A673 (cell line): ENCODE measurements around the gene CRB1.

Experiments
- CTCF ChIP-seq: fragments of 300-800, 200-600 bp; sonication (generic); conservative IDR thresholded peaks from 2 replicates; pipeline ENCODE4 v1.5.1; 2017; ENCODE audit warnings: low read depth, mild to moderate bottlenecking, antibody characterized with exemption, low read length, moderate library complexity, mixed read lengths
- EZH2 ChIP-seq: fragments of 200-600 bp; sonication (generic); IDR thresholded peaks from 2 replicates; pipeline ENCODE4 v1.6.1; 2017; ENCODE audit warnings: borderline replicate concordance, low read depth, mild to moderate bottlenecking, mixed read lengths, antibody characterized with exemption, low read length; ENCODE audit not compliant: poor library complexity, severe bottlenecking

GRCh38 chr1:197367627-197368026 lies 99.6 kb downstream of the CRB1 start:
- TF ChIP-seq CTCF (no peak), EZH2 (no peak)
